ENCODE measurements around the gene GADD45A. TPM values are rescaled to one million over a fixed set of nuclear protein-coding genes. Genes with fewer than 3 reads are reported as not detected.
"Not testable (repeated sequence)": the region's sequence is repeated elsewhere in the genome, so short reads cannot be mapped to it uniquely, and the experiment has no call there.

The GADD45A gene
- total and polyA plus RNA-seq, 9 of the 15 experiments (the other 6 are each of a cell fraction or from before 2014, with no cell fraction given) = 21.3 to 156 (median 62.1) TPM

GRCh38 chr1:67665307-67665706, 19.7 kb upstream of the GADD45A start:
- H4K20me1 ChIP-seq (replicated peaks; ENCODE audit: control insufficient read depth, insufficient read depth, low read length); ATAC-seq; H3K4me1 ChIP-seq (replicated peaks in 1 of 2; ENCODE audit: control insufficient read depth in 2 of 2, insufficient read depth in 2 of 2, low read length in 2 of 2); H3K9ac ChIP-seq (ENCODE audit: insufficient read depth in 1 of 2, low read depth in 2 of 2, low read length in 2 of 2); H3K36me3 ChIP-seq (ENCODE audit: control insufficient read depth, insufficient read depth, low read length); H2AFZ ChIP-seq (ENCODE audit: low read depth, low read length); BruUV-seq (replicated peaks); POLR2A ChIA-PET; intact Hi-C loops (cut with micrococcal nuclease); H3K4me2 ChIP-seq (ENCODE audit: insufficient read depth, low read length); DNase-seq (ENCODE audit: extremely low read depth in 1 of 4, low spot score in 3 of 4); H3K27ac ChIP-seq (ENCODE audit: extremely low read depth, low read depth, low read length); H3K79me2 ChIP-seq (ENCODE audit: control insufficient read depth, insufficient read depth, low read length); H3K9me3 ChIP-seq (replicated peaks; ENCODE audit: control insufficient read depth, insufficient read depth, low read depth, low read length); H3K27me3 ChIP-seq (ENCODE audit: control insufficient read depth in 2 of 2, insufficient read depth in 2 of 2, low read length in 2 of 2); in situ Hi-C loops (cut with MboI); FAIRE-seq; H3K9me1 ChIP-seq (ENCODE audit: control insufficient read depth, insufficient read depth, low read length); CTCF ChIA-PET (ENCODE audit: low intra/inter-chr PET ratio); H3K4me3 ChIP-seq: not testable (repeated sequence)
- peak; percentile 68; the same call in 1 of the 2 replicates for TF ChIP-seq BCOR (IDR thresholded peaks at IDR 0.05)
- TF ChIP-seq KDM1A (IDR thresholded peaks at IDR 0.05) = peak in 1 of 2 experiments; percentile 55; a peak in 1 of 4 replicates

GRCh38 chr1:67666636-67667035, 18.4 kb upstream of the GADD45A start:
- Histone ChIP-seq H3K4me3 (no peak overlapping the region), H2AFZ (ENCODE audit: low read depth, low read length) (no peak overlapping the region), H3K36me3 (ENCODE audit: control insufficient read depth, insufficient read depth, low read length) (no peaks in the 10 kb centered on the region), H3K4me2 (ENCODE audit: insufficient read depth, low read length) (no peak overlapping the region), H4K20me1 (replicated peaks; ENCODE audit: control insufficient read depth, insufficient read depth, low read length) (no peaks in the 10 kb centered on the region), H3K79me2 (ENCODE audit: control insufficient read depth, insufficient read depth, low read length) (no peaks in the 10 kb centered on the region), H3K9me1 (ENCODE audit: control insufficient read depth, insufficient read depth, low read length) (no peaks in the 10 kb centered on the region), H3K4me1 (replicated peaks in 1 of 2; ENCODE audit: control insufficient read depth in 2 of 2, insufficient read depth in 2 of 2, low read length in 2 of 2) (no peaks in the 10 kb centered on the region), H3K27me3 (ENCODE audit: control insufficient read depth in 2 of 2, insufficient read depth in 2 of 2, low read length in 2 of 2) (no peaks in the 10 kb centered on the region), H3K27ac (ENCODE audit: extremely low read depth, low read depth, low read length) (no peak overlapping the region), H3K9ac (ENCODE audit: insufficient read depth in 1 of 2, low read depth in 2 of 2, low read length in 2 of 2) (no peak overlapping the region), H3K9me3 (replicated peaks; ENCODE audit: control insufficient read depth, insufficient read depth, low read depth, low read length) (no peaks in the 10 kb centered on the region)
- BruUV-seq (replicated peaks) = no TSS peak
- no peak for DNase-seq (ENCODE audit: extremely low read depth in 1 of 4, low spot score in 3 of 4)
- intact Hi-C loops (cut with micrococcal nuclease) (no loop called here), in situ Hi-C loops (cut with MboI) (no loop called here)
- no peak for FAIRE-seq
- 59% methylated on average over 5 of the region's 5 CpGs for WGBS (ENCODE audit: insufficient coverage, low coverage, missing lambda C conversion rate)
- CTCF ChIA-PET (ENCODE audit: low intra/inter-chr PET ratio) = no interaction called here
- ATAC-seq = no peak
- TF ChIP-seq NCOA1 (IDR thresholded peaks at IDR 0.05; ENCODE audit: low read depth) (no peak), HINFP (tag; conservative IDR thresholded peaks at IDR 0.05; ENCODE audit: low read depth) (no peak), HES1 (IDR thresholded peaks at IDR 0.05; ENCODE audit: low read depth) (no peak), RBM15 (IDR thresholded peaks at IDR 0.05; ENCODE audit: insufficient read depth, low read length) (no peak), ZFP30 (CRISPR knock-in tag; IDR thresholded peaks at IDR 0.05; ENCODE audit: borderline replicate concordance) (no peak), SRSF1 (IDR thresholded peaks at IDR 0.05; ENCODE audit: low read depth, low read length) (no peak), L3MBTL2 (IDR thresholded peaks at IDR 0.05) (no peak), KDM5B (IDR thresholded peaks at IDR 0.05; ENCODE audit: insufficient replicate concordance, low read depth, low read length) (no peak), C11orf30 (IDR thresholded peaks at IDR 0.05; ENCODE audit: low read depth) (no peak)
- POLR2A ChIA-PET = interaction anchor here (0.6 to 1.3 kb wide), 3 partner anchors 13 to 260 kb away, joined by 3 to 4 read pairs (median 4); no protein-coding TSS in a partner anchor
